Mammary epithelial cell (primary cell): ENCODE data around the gene CEP112.

Source experiments
- EZH2 ChIP-seq: IDR thresholded peaks from 2 replicates; pipeline ENCODE4 v1.6.1; 2012; ENCODE audit warnings: low read length, inconsistent platforms, borderline replicate concordance
- TF ChIP-seq, protein P1 (sequence below), 2 donors: IDR thresholded peaks in 1 of 2; conservative IDR thresholded peaks in 1 of 2; 2 replicates each; pipeline ENCODE4 v1.5.1; 2011 to 2012; ENCODE audit warnings: inconsistent platforms in 2 of 2, low read length in 2 of 2, mild to moderate bottlenecking in 2 of 2, control low read depth in 1 of 2, low read depth in 1 of 2; ENCODE audit not compliant: insufficient read depth in 1 of 2; ENCODE audit errors: extremely low read depth in 1 of 2

DNA sequence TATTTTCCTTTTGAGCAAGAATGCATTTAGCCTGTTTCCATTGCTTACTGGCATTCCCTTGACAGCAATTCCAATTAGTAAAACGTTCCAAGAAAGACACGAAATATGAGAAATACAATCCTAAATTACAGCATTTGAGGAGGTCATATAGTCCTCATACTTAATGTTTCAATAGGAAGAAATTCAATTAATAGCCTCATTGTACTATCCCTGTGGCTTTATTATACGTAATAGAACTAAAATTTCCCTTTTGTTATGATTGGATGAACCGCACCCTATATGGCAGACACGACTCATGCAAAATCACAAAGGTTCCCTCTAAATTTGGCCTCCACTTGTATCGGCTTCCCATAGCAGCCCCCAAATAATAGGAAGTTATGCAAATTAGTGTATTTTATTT is 291.7 kb downstream of the CEP112 start:
- TF ChIP-seq, protein P1, sequence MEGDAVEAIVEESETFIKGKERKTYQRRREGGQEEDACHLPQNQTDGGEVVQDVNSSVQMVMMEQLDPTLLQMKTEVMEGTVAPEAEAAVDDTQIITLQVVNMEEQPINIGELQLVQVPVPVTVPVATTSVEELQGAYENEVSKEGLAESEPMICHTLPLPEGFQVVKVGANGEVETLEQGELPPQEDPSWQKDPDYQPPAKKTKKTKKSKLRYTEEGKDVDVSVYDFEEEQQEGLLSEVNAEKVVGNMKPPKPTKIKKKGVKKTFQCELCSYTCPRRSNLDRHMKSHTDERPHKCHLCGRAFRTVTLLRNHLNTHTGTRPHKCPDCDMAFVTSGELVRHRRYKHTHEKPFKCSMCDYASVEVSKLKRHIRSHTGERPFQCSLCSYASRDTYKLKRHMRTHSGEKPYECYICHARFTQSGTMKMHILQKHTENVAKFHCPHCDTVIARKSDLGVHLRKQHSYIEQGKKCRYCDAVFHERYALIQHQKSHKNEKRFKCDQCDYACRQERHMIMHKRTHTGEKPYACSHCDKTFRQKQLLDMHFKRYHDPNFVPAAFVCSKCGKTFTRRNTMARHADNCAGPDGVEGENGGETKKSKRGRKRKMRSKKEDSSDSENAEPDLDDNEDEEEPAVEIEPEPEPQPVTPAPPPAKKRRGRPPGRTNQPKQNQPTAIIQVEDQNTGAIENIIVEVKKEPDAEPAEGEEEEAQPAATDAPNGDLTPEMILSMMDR (conservative IDR thresholded peaks at IDR 0.05 in 1 of 2, IDR thresholded peaks at IDR 0.05 in 1 of 2; ENCODE audit: extremely low read depth in 1 of 2, insufficient read depth in 1 of 2, low read depth in 1 of 2, low read length in 2 of 2), result no peak
- TF ChIP-seq EZH2, result no peak
